Neural cell (in vitro differentiated cells): ENCODE results near the gene YY1AP1.

Experiments
- POLR2AphosphoS5 ChIP-seq: IDR thresholded peaks from 2 replicates; pipeline ENCODE4 v1.6.1; 2012
- TF ChIP-seq, protein P1 (sequence below): IDR thresholded peaks from 2 replicates; pipeline ENCODE4 v1.6.1; 2012; ENCODE audit warnings: borderline replicate concordance
- TF ChIP-seq, protein P2 (sequence below): fragments of 450-650 bp; IDR thresholded peaks from 2 replicates; pipeline ENCODE4 v1.5.1; 2014; ENCODE audit warnings: antibody characterized with exemption, mild to moderate bottlenecking, moderate library complexity; ENCODE audit not compliant: poor library complexity, severe bottlenecking

DNA sequence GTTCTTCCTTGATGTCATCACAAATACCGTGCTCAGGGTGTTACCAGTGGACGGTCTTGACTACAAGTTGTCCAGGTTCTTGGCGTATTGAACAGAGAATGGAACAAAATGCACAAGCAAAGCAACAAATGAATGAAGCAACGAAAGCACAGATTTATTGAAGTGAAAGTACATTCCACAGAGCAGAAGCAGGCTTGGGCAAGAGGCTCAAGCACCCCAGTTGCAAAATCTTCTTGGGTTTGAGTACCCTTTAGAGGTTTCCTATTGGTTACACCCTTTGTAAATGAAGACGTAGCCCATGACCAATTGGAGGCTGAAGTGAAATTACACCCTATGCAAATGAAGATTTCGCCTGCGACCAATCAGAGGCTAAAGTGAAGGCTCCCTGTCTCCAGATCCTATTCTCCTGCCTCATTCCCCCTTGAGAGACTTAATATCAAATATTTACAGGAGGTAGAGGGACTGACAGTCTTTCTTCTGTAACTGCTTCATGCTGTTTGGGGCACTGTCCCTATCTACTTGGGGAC lies 38.3 kb downstream of the YY1AP1 start:
- TF ChIP-seq, protein P1, sequence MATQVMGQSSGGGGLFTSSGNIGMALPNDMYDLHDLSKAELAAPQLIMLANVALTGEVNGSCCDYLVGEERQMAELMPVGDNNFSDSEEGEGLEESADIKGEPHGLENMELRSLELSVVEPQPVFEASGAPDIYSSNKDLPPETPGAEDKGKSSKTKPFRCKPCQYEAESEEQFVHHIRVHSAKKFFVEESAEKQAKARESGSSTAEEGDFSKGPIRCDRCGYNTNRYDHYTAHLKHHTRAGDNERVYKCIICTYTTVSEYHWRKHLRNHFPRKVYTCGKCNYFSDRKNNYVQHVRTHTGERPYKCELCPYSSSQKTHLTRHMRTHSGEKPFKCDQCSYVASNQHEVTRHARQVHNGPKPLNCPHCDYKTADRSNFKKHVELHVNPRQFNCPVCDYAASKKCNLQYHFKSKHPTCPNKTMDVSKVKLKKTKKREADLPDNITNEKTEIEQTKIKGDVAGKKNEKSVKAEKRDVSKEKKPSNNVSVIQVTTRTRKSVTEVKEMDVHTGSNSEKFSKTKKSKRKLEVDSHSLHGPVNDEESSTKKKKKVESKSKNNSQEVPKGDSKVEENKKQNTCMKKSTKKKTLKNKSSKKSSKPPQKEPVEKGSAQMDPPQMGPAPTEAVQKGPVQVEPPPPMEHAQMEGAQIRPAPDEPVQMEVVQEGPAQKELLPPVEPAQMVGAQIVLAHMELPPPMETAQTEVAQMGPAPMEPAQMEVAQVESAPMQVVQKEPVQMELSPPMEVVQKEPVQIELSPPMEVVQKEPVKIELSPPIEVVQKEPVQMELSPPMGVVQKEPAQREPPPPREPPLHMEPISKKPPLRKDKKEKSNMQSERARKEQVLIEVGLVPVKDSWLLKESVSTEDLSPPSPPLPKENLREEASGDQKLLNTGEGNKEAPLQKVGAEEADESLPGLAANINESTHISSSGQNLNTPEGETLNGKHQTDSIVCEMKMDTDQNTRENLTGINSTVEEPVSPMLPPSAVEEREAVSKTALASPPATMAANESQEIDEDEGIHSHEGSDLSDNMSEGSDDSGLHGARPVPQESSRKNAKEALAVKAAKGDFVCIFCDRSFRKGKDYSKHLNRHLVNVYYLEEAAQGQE: no peak
- TF ChIP-seq, protein P2, sequence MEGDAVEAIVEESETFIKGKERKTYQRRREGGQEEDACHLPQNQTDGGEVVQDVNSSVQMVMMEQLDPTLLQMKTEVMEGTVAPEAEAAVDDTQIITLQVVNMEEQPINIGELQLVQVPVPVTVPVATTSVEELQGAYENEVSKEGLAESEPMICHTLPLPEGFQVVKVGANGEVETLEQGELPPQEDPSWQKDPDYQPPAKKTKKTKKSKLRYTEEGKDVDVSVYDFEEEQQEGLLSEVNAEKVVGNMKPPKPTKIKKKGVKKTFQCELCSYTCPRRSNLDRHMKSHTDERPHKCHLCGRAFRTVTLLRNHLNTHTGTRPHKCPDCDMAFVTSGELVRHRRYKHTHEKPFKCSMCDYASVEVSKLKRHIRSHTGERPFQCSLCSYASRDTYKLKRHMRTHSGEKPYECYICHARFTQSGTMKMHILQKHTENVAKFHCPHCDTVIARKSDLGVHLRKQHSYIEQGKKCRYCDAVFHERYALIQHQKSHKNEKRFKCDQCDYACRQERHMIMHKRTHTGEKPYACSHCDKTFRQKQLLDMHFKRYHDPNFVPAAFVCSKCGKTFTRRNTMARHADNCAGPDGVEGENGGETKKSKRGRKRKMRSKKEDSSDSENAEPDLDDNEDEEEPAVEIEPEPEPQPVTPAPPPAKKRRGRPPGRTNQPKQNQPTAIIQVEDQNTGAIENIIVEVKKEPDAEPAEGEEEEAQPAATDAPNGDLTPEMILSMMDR: no peak
- TF ChIP-seq POLR2AphosphoS5: no peak
